Smooth muscle cell of the brain vasculature (primary cell): ENCODE data around the gene JCHAIN.
"Not testable (repeated sequence)": the region's sequence is repeated elsewhere in the genome, so short reads cannot be mapped to it uniquely, and the experiment has no call there.

ENCODE experiments used
- DNase-seq: peaks from one replicate; pipeline ENCODE4 v3.0.0-alpha.2; 2012; ENCODE audit warnings: low read depth, low spot score

Gene JCHAIN

DNA sequence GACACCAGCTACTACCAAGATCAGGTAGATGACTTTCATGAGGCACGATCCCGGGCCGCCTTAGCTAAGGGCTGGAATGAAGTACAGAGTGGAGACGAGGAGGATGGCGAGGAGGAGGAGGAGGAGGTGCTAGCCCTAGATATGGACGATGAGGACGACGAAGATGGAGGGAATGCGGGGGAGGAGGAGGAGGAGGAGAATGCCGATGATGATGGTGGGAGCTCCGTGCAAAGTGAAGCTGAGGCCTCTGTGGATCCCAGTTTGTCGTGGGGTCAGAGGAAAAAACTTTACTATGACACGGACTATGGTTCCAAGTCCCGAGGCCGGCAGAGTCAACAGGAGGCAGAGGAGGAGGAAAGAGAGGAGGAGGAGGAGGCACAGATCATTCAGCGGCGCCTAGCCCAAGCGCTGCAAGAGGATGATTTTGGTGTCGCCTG is 22.5 kb upstream of the JCHAIN start:
- no peak for DNase-seq

DNA sequence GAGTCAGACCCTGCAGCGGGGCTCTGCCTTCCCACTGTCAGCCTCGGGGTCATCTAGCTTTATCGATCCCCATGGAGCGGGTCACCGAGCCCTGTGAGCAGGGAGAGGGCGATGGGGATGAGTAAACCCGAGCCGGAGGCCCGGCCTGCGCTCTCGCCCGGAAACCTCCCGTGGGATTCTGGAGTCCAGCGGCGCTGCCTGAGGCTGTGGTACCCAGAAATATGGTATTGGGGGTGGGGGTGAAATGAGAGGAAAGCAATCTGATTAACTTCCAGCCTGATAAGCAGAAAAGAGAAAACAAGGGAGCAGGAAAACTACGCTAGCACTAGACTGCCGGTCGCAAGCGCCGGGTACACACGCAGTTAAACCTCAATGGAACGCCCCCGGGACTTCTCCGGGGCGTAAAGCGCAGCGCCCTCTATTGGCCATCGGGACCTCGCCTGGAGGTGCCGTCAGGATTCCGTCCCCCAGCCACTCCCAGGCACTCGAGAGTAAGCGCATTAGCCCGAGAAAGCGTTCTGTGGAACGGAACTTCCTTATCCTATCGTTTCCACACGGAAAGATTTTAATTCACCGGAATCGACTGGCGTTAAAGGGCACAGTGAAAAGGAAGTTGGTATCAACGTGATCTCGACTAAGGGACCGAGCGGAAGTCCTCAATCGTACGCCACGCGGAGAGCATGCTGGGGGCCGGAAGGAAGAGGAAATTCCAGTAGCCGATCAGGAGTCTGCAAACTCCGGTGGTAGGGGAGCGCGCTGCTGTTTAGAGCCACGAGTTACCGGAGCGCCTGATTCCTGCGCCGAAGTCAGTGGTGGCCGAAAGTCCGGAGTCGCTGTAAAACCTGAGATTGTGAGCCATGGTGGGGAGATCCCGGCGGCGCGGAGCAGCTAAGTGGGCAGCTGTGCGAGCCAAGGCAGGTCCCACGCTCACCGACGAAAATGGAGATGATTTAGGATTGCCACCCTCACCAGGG is 21.8 kb upstream of the JCHAIN start, which contains the start of gene UTP3:
Gene UTP3, plus strand, starts transcription at position 712 of the 974 bp plus-strand sequence. Its CDS starts 146 bp downstream, at position 858.
- DNase-seq, result peak; percentile 96

DNA sequence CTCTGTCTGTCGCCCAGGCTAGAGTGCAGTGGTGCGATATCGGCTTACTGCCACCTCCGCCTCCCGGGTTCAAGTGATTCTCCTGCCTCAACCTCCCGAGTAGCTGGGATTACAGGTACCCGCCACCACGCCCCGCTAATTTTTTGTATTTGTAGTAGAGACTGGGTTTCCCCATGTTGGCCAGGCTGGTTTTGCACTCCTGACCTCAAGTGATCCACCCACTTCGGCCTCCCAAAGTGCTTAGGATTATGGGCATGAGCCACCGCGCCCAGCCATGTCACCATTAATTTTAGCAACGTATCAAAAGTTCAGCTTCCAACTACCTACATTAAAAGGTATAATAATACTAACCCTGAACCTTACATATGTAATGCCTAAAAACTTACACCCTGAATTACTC is 21.1 kb upstream of the JCHAIN start:
- DNase-seq, result no peak

DNA sequence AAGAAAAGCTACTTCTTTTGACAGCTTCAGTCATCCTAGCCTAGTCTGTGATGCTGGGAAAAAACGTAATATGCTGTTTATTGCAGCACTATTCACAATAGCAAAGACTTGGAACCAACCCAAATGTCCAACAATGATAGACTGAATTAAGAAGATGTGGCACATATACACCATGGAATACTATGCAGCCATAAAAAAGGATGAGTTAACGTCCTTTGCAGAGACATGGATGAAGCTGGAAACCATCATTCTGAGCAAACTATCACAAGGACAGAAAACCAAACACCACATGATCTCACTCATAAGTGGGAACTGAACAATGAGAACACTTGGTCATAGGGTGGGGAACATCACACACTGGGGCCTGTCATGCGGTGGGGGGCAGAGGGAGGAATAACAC is 15.8 kb upstream of the JCHAIN start:
- not testable (repeated sequence) for DNase-seq

DNA sequence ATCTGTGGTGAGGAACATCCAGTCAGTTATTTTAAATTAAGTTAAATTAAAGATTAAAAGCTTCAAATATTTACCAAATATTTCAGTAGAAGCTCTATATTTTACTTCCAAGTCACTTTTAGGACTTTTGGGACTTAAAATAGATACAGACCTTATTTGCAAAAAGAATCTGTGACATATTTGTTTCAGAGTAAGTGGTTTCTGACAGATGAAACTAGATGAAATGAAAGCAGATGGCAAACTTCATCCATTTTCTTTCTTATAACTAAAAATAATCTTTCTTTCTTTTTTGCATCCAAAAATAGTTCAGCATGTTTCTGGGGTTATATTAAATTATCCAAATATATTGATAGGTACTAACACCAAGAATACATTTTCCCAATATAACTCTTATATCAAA is 15.4 kb upstream of the JCHAIN start:
- DNase-seq, result no peak

DNA sequence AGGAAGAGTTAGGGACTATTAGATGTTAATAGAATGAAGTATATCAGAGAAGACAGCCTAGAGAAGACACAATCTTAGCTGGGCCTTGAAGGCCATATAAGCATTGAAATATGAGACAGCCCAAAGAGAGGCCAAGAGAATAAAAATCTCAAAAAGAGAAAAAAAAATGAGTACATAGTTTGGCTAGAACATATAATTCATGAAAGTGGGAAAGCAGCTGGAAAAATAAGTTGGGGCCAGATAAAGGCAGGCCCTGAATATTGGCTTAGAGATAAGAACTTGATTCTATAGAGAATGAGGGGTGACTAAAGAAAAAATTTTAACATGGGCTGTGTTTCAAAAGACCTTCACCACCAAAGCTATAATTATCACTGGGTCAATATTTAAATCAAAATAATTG is 14.6 kb upstream of the JCHAIN start:
- DNase-seq, result no peak

DNA sequence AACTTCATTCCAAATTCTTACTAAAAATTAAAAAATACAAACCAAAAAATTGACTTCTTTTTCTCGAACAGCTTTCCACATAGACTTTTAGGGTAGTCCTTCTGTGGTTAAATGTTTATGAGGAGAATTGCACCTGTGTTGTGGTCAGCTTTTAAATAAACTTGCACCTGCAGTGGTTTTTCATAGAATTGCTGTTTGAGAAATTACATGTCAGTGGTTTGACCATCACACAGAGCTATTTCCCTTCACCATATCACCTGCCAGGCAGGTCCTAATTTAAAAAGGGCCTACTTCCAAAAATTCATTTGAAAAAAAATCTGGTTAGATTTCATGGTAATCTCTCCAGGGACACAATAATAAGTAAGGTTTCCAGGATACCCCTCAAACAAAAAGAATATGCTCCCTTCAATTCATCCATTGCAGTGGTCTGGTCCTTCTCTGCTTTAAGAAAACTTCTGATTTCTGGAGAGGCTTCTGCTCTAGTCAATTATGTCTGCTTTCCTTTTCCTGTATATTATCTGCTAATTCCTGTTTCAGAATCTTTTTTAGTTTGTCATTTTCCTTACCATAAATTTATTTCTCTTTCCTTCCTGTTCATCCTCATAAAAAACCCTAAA is 12.2 kb upstream of the JCHAIN start:
- no peak for DNase-seq

DNA sequence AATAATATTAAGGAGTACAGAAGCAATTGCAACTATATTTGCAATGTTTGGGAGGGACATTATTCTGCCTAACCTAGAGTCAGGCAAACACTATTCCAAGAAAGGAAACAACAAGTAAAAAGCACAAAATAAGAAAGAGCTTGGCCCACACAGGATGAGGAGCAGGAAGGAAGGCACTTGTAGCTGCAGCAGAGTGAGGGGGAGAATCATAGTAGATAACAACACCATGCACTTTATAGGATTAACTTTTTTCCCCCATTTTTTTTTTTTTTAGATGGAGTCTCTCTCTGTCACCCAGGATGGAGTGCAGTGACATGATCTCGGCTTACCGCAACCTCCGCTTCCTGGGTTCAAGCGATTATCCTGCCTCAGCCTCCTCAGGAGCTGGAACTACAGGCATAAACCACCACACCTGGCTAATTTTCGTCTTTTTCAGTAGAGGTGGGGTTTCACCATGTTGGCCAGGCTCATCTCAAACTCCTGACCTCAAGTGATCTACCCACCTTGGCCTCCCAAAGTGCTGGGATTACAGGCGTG is 10.3 kb upstream of the JCHAIN start:
- DNase-seq, result no peak

DNA sequence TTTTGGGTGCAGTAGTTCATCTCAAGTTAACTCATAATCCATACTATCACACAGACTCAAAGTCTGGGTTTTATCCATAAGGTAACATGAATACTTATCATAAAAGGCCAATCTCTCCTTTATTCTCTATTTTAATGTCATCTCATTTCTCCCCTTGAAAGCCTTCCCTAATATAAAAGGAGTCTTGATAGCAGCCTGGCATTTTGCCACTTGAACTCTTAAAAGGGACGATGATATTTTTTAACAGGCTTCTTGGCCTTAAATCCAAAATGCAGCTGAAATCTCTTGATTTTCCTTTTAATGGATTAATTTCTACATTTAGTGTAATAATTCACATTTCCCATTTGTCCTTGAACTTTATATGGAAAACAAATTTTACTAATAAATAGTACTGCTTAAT is 8.4 kb upstream of the JCHAIN start:
- no peak for DNase-seq

DNA sequence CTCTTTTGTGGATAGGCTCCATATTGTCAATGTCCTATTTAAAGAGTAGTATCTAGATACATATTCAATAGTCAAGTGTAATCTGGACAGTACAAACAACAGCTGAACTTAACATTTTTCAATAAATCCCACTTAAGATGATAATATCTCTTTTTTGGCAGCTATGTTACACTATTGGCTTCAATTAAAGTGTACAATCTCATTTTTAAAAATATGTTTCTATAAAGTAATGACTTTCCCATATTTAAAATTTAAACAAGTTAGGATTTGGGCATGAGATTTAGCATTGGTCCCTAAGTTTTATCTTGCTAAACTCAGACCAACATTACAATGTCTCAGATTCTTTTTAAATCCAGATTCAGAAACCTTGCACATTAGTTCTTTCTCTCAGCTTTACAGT is 7.9 kb upstream of the JCHAIN start:
- no peak for DNase-seq

DNA sequence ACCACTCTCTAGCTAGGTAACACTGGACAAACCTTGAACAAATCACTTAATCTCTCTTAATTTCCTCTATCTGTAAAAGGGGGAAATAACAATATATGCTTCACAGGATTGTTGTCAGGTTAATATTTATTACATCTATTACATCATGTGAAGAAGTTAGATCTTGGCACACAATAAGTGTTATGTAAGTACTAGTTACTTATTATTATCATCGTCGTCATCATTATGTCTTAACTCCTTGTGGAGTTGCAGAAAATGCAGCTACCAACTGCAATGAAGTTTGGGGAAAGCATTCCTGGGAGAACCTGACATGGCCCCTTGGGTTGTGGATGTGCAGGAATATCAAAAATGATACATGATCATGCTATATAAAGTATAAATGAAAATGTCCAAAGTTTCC is 4.8 kb upstream of the JCHAIN start:
- no peak for DNase-seq

DNA sequence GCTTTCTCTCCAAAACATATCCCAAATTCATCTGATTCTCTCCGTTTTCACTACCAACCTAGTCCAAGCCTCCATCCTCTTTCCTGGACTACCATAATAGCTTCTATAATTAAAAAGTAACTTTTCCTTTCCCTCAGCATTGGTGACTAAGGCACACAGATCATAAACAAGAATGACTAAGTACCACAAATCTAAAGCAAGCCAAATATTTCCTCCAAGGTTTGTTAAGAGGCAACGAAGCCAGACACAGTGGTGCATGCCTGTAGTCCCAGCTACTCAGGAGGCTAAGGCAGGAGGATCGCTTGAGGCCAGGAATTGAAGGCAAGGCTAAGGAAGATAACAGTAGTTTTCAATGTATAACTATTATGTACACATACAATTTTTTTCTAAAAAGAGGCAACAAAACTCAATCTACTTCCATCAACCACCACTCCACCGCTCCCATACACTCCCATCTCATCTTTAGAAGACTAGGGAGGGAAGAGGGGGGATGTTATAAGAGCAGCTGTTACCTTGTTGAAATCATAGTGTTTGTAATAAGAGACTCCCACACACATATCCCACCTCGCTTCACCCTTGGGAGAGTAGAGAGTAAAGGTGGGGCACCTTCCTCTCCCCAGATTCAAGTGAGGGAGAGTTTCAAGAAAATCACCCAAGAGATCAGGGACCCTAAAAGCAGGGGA is 4.2 kb upstream of the JCHAIN start:
- DNase-seq, result no peak

DNA sequence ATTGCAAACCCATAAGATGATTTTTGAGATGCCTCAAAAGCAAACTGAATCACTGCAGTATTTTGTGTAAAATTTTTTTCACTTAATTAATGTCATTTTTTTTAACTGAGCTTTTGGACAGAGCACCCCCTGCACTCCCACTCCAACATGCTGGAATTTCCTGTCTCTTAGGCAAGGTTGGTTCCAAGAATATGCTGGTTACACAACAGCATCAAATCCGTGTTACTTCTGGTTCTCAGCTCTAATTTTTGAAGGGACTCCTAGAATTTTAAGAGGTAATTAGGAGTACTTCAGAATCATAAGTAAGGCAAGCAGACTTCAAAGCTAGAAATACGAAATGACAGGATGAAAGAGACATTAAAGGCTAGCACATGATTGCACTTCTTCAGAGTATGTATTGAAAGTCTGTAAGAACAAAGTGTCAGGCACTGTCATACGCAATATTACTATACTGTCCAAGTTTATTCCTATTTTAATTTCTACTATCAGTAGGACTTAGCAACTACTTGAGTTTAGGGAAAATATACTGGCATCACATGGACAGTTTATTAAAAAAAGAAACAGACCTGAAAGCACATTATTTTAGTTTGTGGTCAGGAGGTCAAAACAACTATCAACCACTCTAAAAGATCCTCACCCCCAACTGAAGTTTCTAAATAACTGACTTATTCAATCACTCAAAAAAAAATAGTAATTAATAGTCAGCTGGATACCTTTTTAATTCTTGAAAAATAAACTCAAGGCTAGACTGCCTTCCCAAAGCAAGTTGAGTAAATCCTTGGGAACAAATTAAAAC is 1.6 kb upstream of the JCHAIN start:
- no peak for DNase-seq

DNA sequence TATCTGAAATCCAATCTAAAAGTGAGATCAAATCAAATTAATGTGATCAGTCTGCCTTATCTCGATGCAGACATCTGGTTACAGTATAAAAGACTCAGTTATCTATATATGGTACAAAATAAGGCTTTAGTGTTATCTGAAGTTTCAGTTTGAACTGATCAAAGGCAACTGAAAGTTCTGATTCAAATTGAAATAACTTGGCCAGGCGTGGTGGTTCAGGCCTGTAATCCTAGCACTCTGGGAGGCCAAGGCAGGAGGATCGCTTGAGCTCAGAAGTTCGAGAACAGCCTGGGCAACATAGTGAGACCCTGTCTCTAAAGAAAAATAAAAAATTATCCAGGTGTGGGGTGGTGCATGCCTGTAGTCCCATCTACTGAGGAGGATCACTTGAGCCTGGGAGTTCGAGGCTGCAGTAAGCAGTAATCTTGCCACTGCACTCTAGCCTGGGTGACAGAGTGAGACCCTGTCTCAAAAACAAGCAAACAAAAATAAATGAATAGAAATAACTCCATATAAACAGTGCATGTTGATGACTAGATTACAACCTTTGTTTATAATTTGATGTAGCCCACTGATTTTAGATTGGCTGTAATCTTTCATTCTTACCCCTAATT is 4.9 kb downstream of the JCHAIN start:
- not testable (repeated sequence) for DNase-seq

DNA sequence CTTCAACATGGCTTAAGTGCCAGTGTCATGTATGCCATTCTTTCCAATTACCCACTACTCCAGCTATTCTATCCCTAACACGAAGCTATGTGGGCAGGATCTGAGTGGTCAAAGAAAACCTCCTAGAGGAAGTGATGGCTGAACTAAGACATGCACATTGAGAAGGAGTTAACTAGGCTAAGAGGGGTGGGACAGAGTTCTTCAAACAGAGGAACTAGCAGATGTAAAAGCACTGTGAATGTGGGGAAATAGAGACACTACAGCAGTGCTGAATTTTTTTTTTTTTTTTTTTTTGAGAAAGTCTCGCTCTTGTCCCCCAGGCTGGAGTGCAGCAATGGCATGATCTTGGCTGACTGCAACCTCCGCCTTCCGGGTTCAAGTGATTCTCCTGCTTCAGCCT is 6.2 kb downstream of the JCHAIN start:
- no peak for DNase-seq

DNA sequence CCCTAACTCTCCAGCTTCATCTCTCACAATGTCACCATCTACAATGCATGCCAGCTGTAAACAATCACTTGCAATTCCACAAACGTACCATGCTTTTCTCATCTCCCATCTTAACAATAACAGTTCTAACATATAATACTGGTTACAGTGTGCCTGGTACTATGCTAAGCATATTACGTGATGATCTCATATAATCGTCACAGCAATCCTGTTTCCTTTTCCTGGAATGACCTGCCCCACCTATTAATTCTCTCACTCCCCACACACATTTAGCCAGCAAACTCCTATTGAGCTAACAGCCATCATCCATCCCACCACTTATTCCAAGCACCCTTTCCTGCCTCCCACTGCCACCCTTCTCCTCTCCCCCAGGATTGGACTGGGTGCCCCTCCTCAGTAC is 7.9 kb downstream of the JCHAIN start:
- DNase-seq, result no peak

DNA sequence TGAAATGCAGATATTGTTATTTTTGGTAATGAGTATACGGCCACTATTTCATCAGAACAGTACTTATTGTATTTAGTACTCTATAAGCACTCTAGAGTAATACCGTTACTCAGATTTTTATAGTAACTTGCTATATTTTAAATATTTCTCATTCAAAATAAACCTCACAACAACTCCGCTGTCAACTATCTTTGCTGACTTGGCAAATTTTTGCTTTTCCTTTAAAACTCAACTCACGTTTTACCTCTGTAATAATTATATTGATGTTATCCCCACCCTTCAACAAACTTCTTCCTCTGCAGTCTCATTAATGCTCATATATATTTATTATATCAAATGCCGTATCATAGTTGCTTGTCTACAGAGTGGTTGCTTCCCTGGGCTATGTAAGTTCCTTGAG is 9.0 kb downstream of the JCHAIN start:
- no peak for DNase-seq

DNA sequence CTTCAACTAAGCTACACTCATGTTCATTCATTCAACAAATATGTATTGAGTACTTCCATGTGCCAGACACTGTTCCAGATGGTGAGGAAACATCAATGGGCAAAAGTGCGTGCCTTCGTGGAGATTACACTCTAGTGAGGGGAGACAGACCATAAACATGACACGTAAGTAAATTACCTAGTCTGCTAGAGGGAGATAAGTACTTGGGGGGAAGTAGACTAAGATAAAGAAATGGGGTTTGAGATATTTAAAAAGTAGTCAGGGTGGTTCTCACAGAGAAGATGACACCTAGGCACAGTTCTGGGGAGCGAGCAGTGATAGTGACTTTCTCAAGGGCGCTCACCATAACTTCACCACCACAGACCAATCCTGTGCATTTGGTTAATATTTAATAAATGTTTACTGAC is 11.7 kb downstream of the JCHAIN start:
- no peak for DNase-seq

DNA sequence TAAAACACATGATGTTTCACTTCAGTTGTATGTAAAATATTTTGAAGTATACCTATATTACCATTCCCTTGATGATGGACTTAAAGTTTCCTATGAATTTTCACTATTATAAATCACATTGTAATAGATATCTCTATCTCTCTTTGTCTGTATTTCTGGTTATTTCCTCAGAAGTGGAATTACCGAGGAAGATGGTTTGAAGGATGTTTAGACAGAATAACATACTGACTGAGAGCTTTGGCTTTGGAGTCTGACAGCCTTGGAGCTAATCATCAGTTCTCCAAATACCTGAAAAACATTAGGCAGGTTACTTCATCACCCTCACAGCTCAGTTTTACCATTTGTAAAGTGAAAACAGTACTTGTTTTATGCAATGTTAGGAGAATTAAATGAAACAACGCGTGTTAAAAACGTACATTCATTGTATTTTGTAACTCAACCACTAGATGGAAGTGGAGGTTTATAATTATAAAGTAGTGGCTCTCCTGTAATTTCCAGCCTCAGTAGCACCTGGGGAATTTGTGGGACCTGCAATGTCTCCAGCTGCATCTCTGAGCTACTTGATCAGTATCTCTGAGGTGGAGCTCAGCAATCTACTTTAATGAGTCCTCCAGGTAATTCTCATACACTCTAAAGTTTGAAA is 14.3 kb downstream of the JCHAIN start:
- peak; percentile 6 for DNase-seq

DNA sequence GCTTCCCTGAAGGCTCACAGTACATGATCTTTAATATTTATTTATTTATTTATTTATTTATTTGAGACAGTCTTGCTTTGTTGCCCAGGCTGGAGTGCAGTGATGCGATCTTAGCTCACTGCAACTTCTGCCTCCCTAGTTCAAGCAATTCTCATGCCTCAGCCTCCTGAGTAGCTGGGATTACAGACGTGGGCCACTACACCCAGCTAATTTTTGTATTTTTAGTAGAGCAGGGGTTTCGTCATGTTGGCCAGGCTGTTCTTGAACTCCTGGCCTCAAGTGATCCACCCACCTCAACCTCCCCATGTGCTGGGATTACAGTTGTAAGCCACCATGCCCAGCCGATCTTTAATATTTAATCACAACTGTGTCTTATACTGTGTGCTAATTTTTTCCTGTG is 15.6 kb downstream of the JCHAIN start:
- DNase-seq, result not testable (repeated sequence)
